SK-N-SH (cell line): Measurements from ENCODE around the gene OR9K2. TPM values are rescaled to one million over a fixed set of nuclear protein-coding genes. Genes with fewer than 3 reads are reported as not detected.
A peak's percentile ranks its signal among the peaks of the same experiment; 100 is the strongest.

ENCODE experiments used
- CTCF ChIA-PET: fragments of 300-600, 350-600 bp; formaldehyde crosslinking; extraction: SDS; loops from one replicate; lab custom pipeline; 2021; lab: Yijun Ruan, JAX
- POLR2A ChIA-PET: fragments of 350-600 bp; sonication (Branson Sonifier 250); formaldehyde crosslinking; extraction: SDS; loops from one replicate; lab custom pipeline; 2020; ENCODE audit warnings: antibody characterized with exemption, inconsistent platforms; lab: Yijun Ruan, JAX
- DNase-seq: peaks from one replicate; pipeline ENCODE4 v3.0.0; 2012
- H2AFZ ChIP-seq: fragments of 200-600 bp; sonication (generic); 2 replicates; pipeline ENCODE4 v1.8.1; 2016; ENCODE audit warnings: antibody characterized with exemption, mild to moderate bottlenecking, low read depth
- H3F3A ChIP-seq: fragments of 200-600 bp; sonication (generic); replicated peaks from 2 replicates; pipeline ENCODE3; 2016; ENCODE audit warnings: antibody characterized with exemption, mild to moderate bottlenecking; ENCODE audit not compliant: insufficient read depth
- H3K27ac ChIP-seq, 2 experiments: fragments of 200-500 bp in 1 of 2; fragments of 200-600 bp in 1 of 2; sonication (Bioruptor generic) in 1 of 2; sonication (generic), shearing (Covaris generic) in 1 of 2; 2 replicates each; pipeline versions ENCODE4 v1.5.1 to v1.6.1; 2014 to 2016; ENCODE audit warnings: low read depth in 2 of 2, inconsistent platforms in 1 of 2, low read length in 1 of 2, mild to moderate bottlenecking in 1 of 2, mixed read lengths in 1 of 2
- H3K27me3 ChIP-seq: fragments of 200-600 bp; sonication (generic), shearing (Covaris generic); 2 replicates; pipeline ENCODE4 v1.6.1; 2016; ENCODE audit warnings: mixed run types; ENCODE audit not compliant: insufficient read depth
- H3K36me3 ChIP-seq, 2 experiments: fragments of 200-500 bp in 1 of 2; fragments of 200-600 bp in 1 of 2; sonication (Bioruptor generic) in 1 of 2; sonication (generic) in 1 of 2; replicated peaks in 1 of 2; 2 replicates each; pipeline versions ENCODE3 to v1.5.1; 2014 to 2016; ENCODE audit warnings: low read length in 1 of 2, mild to moderate bottlenecking in 1 of 2; ENCODE audit not compliant: insufficient read depth in 2 of 2, control insufficient read depth in 1 of 2
- H3K4me1 ChIP-seq, 2 experiments: fragments of 200-500 bp in 1 of 2; fragments of 200-600 bp in 1 of 2; sonication (Bioruptor generic) in 1 of 2; sonication (generic), shearing (Covaris generic) in 1 of 2; 2 replicates each; pipeline versions ENCODE4 v1.5.1 to v1.6.1; 2014 to 2016; ENCODE audit warnings: low read depth in 1 of 2, low read length in 1 of 2, mixed run types in 1 of 2; ENCODE audit not compliant: insufficient read depth in 2 of 2, control insufficient read depth in 1 of 2
- H3K4me2 ChIP-seq: fragments of 200-600 bp; sonication (generic), shearing (Covaris generic); 2 replicates; pipeline ENCODE4 v1.6.1; 2017; ENCODE audit warnings: mixed run types
- H3K4me3 ChIP-seq, 2 experiments: fragments of 200-500 bp in 1 of 2; fragments of 200-600 bp in 1 of 2; sonication (Bioruptor generic) in 1 of 2; sonication (generic), shearing (Covaris generic) in 1 of 2; 2 replicates each; pipeline versions ENCODE4 v1.5.1 to v1.8.1; 2014 to 2016; ENCODE audit warnings: low read depth in 2 of 2, inconsistent platforms in 1 of 2, low read length in 1 of 2, mild to moderate bottlenecking in 1 of 2, mixed read lengths in 1 of 2, moderate library complexity in 1 of 2
- H3K79me2 ChIP-seq: fragments of 200-600 bp; sonication (generic); 2 replicates; pipeline ENCODE4 v1.8.1; 2017; ENCODE audit warnings: mild to moderate bottlenecking; ENCODE audit not compliant: insufficient read depth
- H3K9ac ChIP-seq: fragments of 200-600 bp; sonication (generic); 2 replicates; pipeline ENCODE4 v1.6.1; 2017; ENCODE audit warnings: mixed run types
- H3K9me2 ChIP-seq: fragments of 200-600 bp; sonication (generic); 2 replicates; pipeline ENCODE4 v1.6.1; 2017; ENCODE audit warnings: mixed run types
- H3K9me3 ChIP-seq: fragments of 200-600 bp; sonication (generic); 2 replicates; pipeline ENCODE4 v1.6.1; 2017; ENCODE audit warnings: mixed run types, mild to moderate bottlenecking, moderate library complexity
- H4K20me1 ChIP-seq: fragments of 200-600 bp; sonication (generic); 2 replicates; pipeline ENCODE4 v1.6.1; 2017; ENCODE audit warnings: mild to moderate bottlenecking, mixed run types; ENCODE audit not compliant: insufficient read depth
- CTCF ChIP-seq: fragments of 200-600 bp; sonication (generic); IDR thresholded peaks from 2 replicates; pipeline ENCODE4 v1.6.1; 2017; ENCODE audit warnings: antibody characterized with exemption, mild to moderate bottlenecking, moderate library complexity
- FOXJ3 ChIP-seq: sonication (generic); formaldehyde crosslinking; IDR thresholded peaks from 2 replicates; pipeline ENCODE4 v1.5.1; 2020; ENCODE audit warnings: mild to moderate bottlenecking, missing genetic modification reagents
- IRF3 ChIP-seq: fragments of 150-350 bp; IDR thresholded peaks from 2 replicates; pipeline ENCODE4 v1.6.1; 2016; ENCODE audit warnings: mild to moderate bottlenecking, low read depth, low read length
- MEF2A ChIP-seq: IDR thresholded peaks from 2 replicates; pipeline ENCODE4 v1.4.0; 2012; ENCODE audit warnings: low read depth, borderline replicate concordance
- NRF1 ChIP-seq: IDR thresholded peaks from 2 replicates; pipeline ENCODE4 v1.6.1; 2012; ENCODE audit warnings: low read depth, mild to moderate bottlenecking, low read length
- RCOR1 ChIP-seq: fragments of 150-350 bp; IDR thresholded peaks from 2 replicates; pipeline ENCODE4 v1.6.1; 2017; ENCODE audit warnings: antibody characterized with exemption, low read length
- REST ChIP-seq: IDR thresholded peaks from 2 replicates; pipeline ENCODE4 v1.6.1; 2012; ENCODE audit warnings: mild to moderate bottlenecking, low read depth, low read length, moderate library complexity
- SMC3 ChIP-seq: IDR thresholded peaks from 2 replicates; pipeline ENCODE4 v1.6.1; 2012; ENCODE audit warnings: low read depth, low read length, improper control_type of control experiment
- TAF1 ChIP-seq: IDR thresholded peaks from 2 replicates; pipeline ENCODE4 v1.6.1; 2012; ENCODE audit warnings: low read depth, mild to moderate bottlenecking, low read length, moderate library complexity, borderline replicate concordance
- YY1 ChIP-seq: IDR thresholded peaks from 2 replicates; pipeline ENCODE4 v1.4.0; 2012; ENCODE audit warnings: low read depth, mild to moderate bottlenecking
- WGBS: methylation state at CpG from one replicate; pipeline ENCODE4 v1.1.6; 2017; ENCODE audit warnings: low lambda C conversion rate; 5-methylcytosine and 5-hydroxymethylcytosine counted together
- polyA plus RNA-seq, 3 experiments: library from polyadenylated mRNA; depleted of rRNA; stranded (reverse); fragments of >200 nt; gene quantifications; 2 replicates each; pipeline ENCODE4 v1.2.3, GENCODE V29; 2012

The OR9K2 gene
- polyA plus RNA-seq, 1 of the 3 experiments (the other 2 are of a cell fraction), result not detected

GRCh38 chr12:55132816-55133215, 6.6 kb downstream of the OR9K2 start:
- H3K4me2 ChIP-seq, result no peak overlapping the region
- H3K9me3 ChIP-seq, result no peaks in the 10 kb centered on the region
- H2AFZ ChIP-seq, result no peak overlapping the region
- no peaks in the 10 kb centered on the region for H3F3A ChIP-seq
- TF ChIP-seq YY1, result no peak
- TF ChIP-seq REST, result no peak
- no peak for TF ChIP-seq FOXJ3 (CRISPR knock-in tag)
- peak; percentile 30; the same call in 1 of the 2 replicates for TF ChIP-seq CTCF
- no peaks in the 10 kb centered on the region for H3K4me1 ChIP-seq
- no peaks in the 10 kb centered on the region; the same call in 1 of the 2 replicates for H3K9me2 ChIP-seq
- H3K79me2 ChIP-seq, result no peaks in the 10 kb centered on the region
- ChIA-PET POLR2A (no interaction called here), CTCF (no interaction called here)
- H3K9ac ChIP-seq, result no peak overlapping the region
- no peaks in the 10 kb centered on the region for H3K27me3 ChIP-seq
- H3K4me3 ChIP-seq, result no peak overlapping the region
- no peak overlapping the region for H3K27ac ChIP-seq
- no peaks in the 10 kb centered on the region for H4K20me1 ChIP-seq
- WGBS, result 0% methylated on average over 1 of the region's 1 CpG
- no peaks in the 10 kb centered on the region for H3K36me3 ChIP-seq
- DNase-seq, result no peak

DNA sequence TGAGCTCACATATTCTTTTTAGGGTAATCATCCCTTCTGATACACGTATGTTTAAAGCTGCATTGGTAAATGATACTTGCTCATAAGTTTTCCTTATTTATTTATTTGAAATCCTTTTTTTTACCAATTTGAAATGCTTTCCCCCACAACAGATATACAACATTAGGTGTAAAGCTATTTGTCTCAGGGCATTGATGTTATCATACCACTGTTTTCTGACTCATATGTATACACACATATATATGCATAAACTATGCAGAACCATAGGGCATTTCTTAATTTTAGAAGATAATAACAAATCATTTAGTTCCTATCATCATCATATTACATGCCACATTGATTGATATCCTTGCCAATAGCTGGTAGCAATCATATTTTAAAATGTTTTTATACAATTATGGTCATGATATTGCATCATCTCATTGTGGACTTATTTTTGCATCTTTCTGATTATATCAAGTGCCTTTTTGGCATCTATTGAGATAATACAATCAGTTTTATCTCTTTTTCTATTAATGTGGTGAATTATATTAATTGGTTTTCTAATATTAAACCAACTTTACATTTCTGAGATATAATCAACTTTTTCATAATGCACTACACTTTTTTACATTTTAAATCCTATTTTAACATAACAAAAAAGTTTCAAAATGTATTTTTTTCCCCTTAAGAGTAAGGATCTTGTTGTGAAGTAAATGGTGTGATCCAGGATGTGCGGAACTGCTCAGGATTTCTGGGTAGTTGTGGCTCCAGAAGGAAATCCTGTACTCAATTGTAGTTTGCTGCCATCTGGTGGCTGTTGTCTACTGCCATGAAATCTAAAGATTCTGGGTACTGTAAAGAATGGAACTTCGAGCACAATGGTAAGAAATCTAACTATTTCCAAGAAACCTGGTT, 16.7 kb downstream of the OR9K2 start:
- H3K4me1 ChIP-seq, result no peaks in the 10 kb centered on the region
- no peak overlapping the region for H3K9ac ChIP-seq
- no peaks in the 10 kb centered on the region for H3K79me2 ChIP-seq
- peak; percentile 18 for DNase-seq
- CTCF ChIA-PET, result interaction anchor here (0.9 to 3.5 kb wide), 3 partner anchors 13 to 150 kb away, joined by 3 to 15 read pairs (median 5); no protein-coding TSS in a partner anchor
- H3K9me3 ChIP-seq, result no peaks in the 10 kb centered on the region
- no peak overlapping the region for H3K27ac ChIP-seq
- H3K4me3 ChIP-seq, result peak overlapping the region in 1 of 2 experiments; percentile 29; a peak in 1 of 4 replicates
- H3K9me2 ChIP-seq, result no peaks in the 10 kb centered on the region
- no peak overlapping the region for H3K4me2 ChIP-seq
- no peaks in the 10 kb centered on the region for H3K36me3 ChIP-seq
- H3K27me3 ChIP-seq, result no peaks in the 10 kb centered on the region; the same call in 1 of the 2 replicates
- 1% methylated on average over 3 of the region's 3 CpGs for WGBS
- H3F3A ChIP-seq, result no peaks in the 10 kb centered on the region
- H2AFZ ChIP-seq, result no peak overlapping the region
- H4K20me1 ChIP-seq, result no peaks in the 10 kb centered on the region
- POLR2A ChIA-PET, result no interaction called here
- TF ChIP-seq NRF1, result no peak
- peak; percentile 44 for TF ChIP-seq SMC3
- no peak for TF ChIP-seq RCOR1
- TF ChIP-seq REST, result no peak
- no peak for TF ChIP-seq IRF3
- TF ChIP-seq TAF1, result no peak
- peak; percentile 83 for TF ChIP-seq CTCF
- no peak for TF ChIP-seq MEF2A
- no peak for TF ChIP-seq YY1
